Erythroblast (primary cell): ENCODE data around the gene SLC35F3.
A peak's percentile ranks its signal among the peaks of the same experiment; 100 is the strongest.

Experiments used
- DNase-seq, 2 experiments: peaks; one replicate each; lab custom pipeline; 2025; lab: John Stamatoyannopoulos, UW
- GATA1 ChIP-seq: IDR thresholded peaks from 2 replicates; pipeline ENCODE4 v1.6.1; 2011; ENCODE audit warnings: low read depth, mild to moderate bottlenecking, control low read depth, low read length, moderate library complexity
- POLR2A ChIP-seq: IDR thresholded peaks from 2 replicates; pipeline ENCODE4 v1.6.1; 2011; ENCODE audit warnings: mild to moderate bottlenecking, low read length

Gene SLC35F3

DNA sequence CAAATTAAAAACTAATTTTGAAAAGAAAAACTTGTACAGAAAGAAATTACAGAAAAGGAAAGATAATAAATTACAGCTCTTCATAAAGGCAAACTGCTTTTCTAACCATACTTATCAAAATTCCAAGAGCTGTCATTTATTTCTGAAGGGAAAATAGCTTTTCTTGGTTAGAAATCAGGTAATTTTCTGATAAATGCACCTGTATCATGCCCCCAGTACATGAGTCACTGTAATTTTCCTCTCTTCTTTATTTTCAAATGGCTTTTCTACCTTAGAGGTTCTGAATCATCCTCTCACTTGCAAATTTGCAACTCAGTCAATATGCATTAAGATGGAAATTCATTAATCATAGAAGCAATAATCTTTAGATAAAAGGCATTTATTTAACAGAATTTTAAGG lies 100.1 kb downstream of the SLC35F3 start:
- no peak for TF ChIP-seq GATA1
- no peak for TF ChIP-seq POLR2A
- no peak for DNase-seq

DNA sequence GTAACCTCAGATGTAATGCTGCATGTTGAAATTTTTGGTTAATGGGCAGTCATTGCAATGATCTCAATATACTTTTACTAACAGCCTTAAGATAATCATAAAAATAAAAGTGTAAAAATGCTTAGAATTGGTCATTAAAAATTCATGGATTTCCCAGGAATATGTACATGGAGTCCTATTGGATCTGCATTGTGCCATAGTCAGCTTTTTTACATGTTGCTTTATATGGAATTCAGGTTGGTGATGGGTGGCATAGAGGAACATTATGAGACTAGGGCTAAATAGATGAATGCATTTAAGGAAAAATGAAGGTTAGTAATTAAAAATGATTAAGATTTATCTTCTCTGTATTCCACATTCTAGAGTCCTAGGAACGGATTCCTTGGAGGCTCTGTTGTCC lies 103.2 kb downstream of the SLC35F3 start:
- TF ChIP-seq GATA1: no peak
- TF ChIP-seq POLR2A: no peak

DNA sequence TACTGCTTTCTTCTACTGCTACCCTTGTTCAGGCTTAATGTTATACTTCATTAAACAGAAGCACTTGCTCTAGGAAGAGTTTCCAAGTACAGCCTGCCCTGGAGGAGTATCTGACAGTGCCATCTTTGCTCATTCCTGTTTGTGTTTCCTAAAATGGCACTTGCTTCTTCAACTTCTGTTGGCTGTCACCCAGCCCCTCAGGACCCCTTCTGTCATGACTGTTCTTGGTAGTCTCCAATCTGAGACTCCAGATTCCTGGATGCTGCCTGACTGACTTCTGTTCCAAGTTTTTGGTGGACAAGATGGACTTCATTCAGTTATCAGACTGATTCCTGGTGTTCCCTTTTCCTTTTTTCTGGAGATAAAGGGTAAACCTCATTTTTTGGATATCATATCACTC lies 104.1 kb downstream of the SLC35F3 start:
- no peak for DNase-seq
- TF ChIP-seq POLR2A: no peak
- TF ChIP-seq GATA1: no peak

More for the DNA sequence above, 103.2 kb downstream of the SLC35F3 start:
- DNase-seq: no peak

DNA sequence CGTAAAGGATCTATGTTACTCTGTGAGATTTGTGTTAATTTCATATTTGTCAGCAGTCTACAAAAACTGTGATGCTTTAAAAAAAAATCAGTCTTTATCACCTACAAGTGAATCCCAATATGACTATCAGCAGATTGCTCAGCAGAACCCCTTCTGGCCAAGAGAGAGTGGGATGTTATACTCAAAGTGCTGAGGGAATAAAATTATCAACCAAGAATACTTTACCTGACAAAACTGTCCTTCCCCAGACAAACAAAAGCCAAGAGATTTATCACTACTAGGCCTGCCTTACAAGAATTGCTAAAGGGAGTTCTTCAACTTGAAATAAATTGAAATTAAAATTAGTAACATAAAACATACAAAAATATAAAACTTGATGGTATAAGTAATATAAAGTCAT lies 105.2 kb downstream of the SLC35F3 start:
- no peak for DNase-seq
- TF ChIP-seq POLR2A (no peak), GATA1 (no peak)

DNA sequence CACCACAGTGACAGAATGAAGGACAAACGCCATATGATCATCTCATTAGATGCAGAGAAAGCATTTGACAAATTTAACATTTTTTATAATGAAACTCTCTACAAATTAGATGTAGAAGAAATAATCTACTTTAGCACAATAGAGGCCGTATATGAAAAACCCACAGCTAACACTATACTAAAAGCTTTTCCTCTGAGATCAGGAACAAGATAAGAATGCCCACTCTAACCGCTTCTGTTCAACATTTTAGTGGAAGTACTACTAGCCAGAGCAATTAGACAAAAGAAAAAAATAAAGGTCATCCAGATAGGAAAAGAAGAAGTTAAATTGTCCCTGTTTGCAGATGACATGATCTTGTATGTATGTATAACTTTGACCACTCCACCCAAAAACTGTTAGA lies 109.7 kb downstream of the SLC35F3 start:
- no peak for TF ChIP-seq GATA1
- no peak for TF ChIP-seq POLR2A

DNA sequence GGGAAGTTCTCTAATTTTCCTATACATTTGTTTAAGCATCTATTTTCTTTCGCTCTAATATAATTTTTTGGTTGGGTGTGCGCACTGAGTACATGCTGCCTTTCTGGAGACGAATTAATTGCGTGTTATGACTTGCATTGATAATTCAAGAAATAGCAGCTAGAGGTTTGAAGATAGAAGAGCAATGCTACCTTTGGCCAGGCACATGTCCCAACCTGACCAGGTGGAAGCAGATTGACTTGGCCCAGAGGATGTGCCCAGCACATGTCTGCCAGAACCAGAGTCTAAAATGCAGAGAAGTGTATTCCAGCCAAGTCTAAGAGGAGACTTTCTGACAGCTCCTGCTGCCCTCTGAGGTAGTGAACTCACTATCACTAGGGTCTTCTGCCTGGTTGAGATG lies 114.3 kb downstream of the SLC35F3 start:
- TF ChIP-seq POLR2A (no peak), GATA1 (no peak)
- no peak for DNase-seq

More for the DNA sequence above, 109.7 kb downstream of the SLC35F3 start:
- DNase-seq: no peak

GRCh38 chr1:234019387-234019786 lies 114.9 kb downstream of the SLC35F3 start:
- TF ChIP-seq GATA1: no peak
- no peak for TF ChIP-seq POLR2A

GRCh38 chr1:234022302-234022701 lies 117.8 kb downstream of the SLC35F3 start:
- no peak for DNase-seq
- TF ChIP-seq POLR2A (no peak), GATA1 (no peak)

More at GRCh38 chr1:234019387-234019786, 114.9 kb downstream of the SLC35F3 start:
- DNase-seq: no peak

DNA sequence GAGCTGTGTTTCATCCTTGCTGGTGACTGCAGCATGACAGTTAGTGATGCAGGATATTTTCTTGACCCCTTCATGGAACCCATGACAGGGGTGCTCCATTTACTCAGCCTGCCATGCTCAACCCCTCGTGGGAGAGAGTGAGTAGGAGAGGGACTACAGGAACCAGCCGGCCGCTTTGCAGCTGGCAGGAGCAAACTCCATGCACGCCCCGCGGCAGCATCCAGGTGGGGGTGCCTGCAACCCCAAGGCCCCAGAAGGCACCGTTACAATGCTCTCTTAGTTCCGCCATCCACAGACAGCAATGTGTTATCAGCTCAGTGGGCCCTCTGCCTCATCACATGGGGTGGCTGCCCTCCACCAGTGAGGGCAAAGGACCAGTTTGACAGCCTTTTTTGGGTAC lies 135.1 kb downstream of the SLC35F3 start:
- TF ChIP-seq GATA1 (no peak), POLR2A (no peak)
- DNase-seq: no peak

GRCh38 chr1:234040446-234041317 lies 136.2 kb downstream of the SLC35F3 start:
- no peak for TF ChIP-seq GATA1
- TF ChIP-seq POLR2A: no peak
- DNase-seq: no peak

GRCh38 chr1:234044079-234044478 lies 139.6 kb downstream of the SLC35F3 start:
- TF ChIP-seq GATA1 (no peak), POLR2A (no peak)

DNA sequence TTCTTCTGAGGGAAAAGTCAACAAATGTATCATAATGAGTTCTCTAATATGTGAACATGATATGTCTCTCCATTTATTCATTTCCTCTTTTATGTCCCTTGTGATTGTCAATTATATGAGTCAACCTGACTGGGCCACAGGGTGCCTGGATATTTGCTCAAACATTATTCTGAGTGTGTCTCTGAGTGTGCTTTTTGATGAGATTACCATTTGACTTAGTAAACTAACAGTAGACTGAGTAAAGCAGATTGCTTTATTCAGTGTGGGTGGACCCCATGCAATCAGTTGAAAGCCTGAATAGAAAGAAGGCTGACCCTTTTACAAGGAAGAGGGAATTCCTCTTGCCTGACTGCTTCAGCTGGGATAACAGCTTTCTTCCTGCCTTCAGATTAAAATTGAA lies 142.6 kb downstream of the SLC35F3 start:
- DNase-seq: no peak
- no peak for TF ChIP-seq GATA1
- TF ChIP-seq POLR2A: no peak

More at GRCh38 chr1:234044079-234044478, 139.6 kb downstream of the SLC35F3 start:
- DNase-seq: no peak

DNA sequence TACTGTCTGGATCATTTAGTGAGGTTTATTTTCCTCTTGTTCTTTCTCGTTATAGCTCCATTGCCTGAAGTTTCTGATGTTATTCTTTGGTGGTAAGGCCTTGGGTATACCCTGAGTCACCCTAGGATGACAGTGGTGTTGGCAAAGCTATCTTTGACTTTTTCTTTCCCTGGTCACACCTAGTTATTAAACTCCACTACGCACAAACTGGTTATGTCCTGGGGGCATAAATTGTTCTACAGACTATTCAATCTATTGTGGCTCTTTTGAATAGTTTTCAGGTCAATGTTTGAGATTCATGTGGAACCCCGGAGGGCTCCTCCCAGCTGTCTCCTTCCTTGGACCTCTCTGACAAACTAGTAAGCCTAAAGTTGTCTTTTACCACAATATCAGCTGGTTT lies 157.7 kb downstream of the SLC35F3 start:
- TF ChIP-seq POLR2A (no peak), GATA1 (no peak)
- DNase-seq: no peak

- TF ChIP-seq GATA1 (no peak), POLR2A (no peak)
- DNase-seq: peak; percentile 49 to 73
Measured at GRCh38 chr1:234065794-234066447, 161.4 kb downstream of the SLC35F3 start.
